ENCODE results near the gene NTF4. TPM values are rescaled to one million over a fixed set of nuclear protein-coding genes. Genes with fewer than 3 reads are reported as not detected.

NTF4 gene
- total and polyA plus RNA-seq, 2 of the 8 experiments (the other 6 are each of a cell fraction or from before 2014, with no cell fraction given), result 3.1 to 6.5 TPM

GRCh38 chr19:49019242-49019932, 45.2 kb downstream of the NTF4 start (continued):
- TF ChIP-seq RNF2 (IDR thresholded peaks at IDR 0.05; ENCODE audit: borderline replicate concordance, low read depth, low read length, missing control alignments, poor library complexity, severe bottlenecking) (no peak), CBX5 (IDR thresholded peaks at IDR 0.05; ENCODE audit: low read depth, low read length) (no peak), CREB1 (IDR thresholded peaks at IDR 0.05) (0 out of 2 replicates have a peak, but pooled peaks have one; percentile 6), KDM1A (IDR thresholded peaks at IDR 0.05; ENCODE audit: borderline replicate concordance, low read length) (peak; percentile 9; the same call in 1 of the 2 replicates), CTCF (IDR thresholded peaks at IDR 0.05; ENCODE audit: control extremely low read depth in 1 of 3, insufficient read depth in 1 of 3, low read depth in 1 of 3, low read length in 3 of 3) (peak; percentile 58 to 95 (median 64)), USF2 (IDR thresholded peaks at IDR 0.05; ENCODE audit: low read length) (no peak)

Data from H1 (cell line).